K562 (cell line): ENCODE data around the gene FSIP2. TPM values are rescaled to one million over a fixed set of nuclear protein-coding genes. Genes with fewer than 3 reads are reported as not detected.

Experiments
- ATAC-seq: fragments of 200-7000 bp; cut with Tn5 transposase; 3 replicates; pipeline ENCODE4 v1.9.1; 2020; ENCODE audit warnings: moderate library complexity
- BruUV-seq: library from RNA; stranded (reverse); fragments of 400-500 nt; replicated peaks from 2 replicates; lab custom pipeline; 2021; lab: Mats Ljungman, UMichigan
- CTCF ChIA-PET: fragments of 300-600 bp; formaldehyde crosslinking; extraction: SDS; loops from one replicate; lab custom pipeline; 2021; ENCODE audit warnings: low intra/inter-chr PET ratio; lab: Yijun Ruan, JAX
- POLR2A ChIA-PET: fragments of 300-600, 350-650 bp; sonication (Branson Sonifier 250); formaldehyde crosslinking; extraction: SDS; loops from one replicate; lab custom pipeline; 2021; ENCODE audit warnings: antibody characterized with exemption, inconsistent platforms; lab: Yijun Ruan, JAX
- DNase-seq, 4 experiments: peaks; one replicate each; pipeline versions ENCODE4 v3.0.0 to v3.0.0-alpha.2; 2011 to 2018; ENCODE audit warnings: low spot score in 3 of 4, mixed read lengths in 3 of 4; ENCODE audit errors: extremely low read depth in 1 of 4
- FAIRE-seq: peaks from 2 replicates; lab custom pipeline; 2011; peaks lifted over from hg19 to GRCh38; lab: Jason Lieb, UNC
- H2AFZ ChIP-seq: 2 replicates; pipeline ENCODE4 v1.6.0; 2011; ENCODE audit warnings: low read depth, low read length, control low read depth, inconsistent platforms
- H3K27ac ChIP-seq: fragments of 200-600 bp; 3 replicates; pipeline ENCODE4 v1.8.0; 2011; ENCODE audit warnings: low read depth, mild to moderate bottlenecking, control low read depth, inconsistent platforms, low read length, moderate library complexity, mixed read lengths; ENCODE audit errors: extremely low read depth
- H3K27me3 ChIP-seq, 2 experiments: fragments of 300-600 bp in 1 of 2; 2 replicates in 1 of 2; 3 replicates in 1 of 2; pipeline versions ENCODE4 v1.6.0 to v1.8.0; 2011; ENCODE audit warnings: inconsistent platforms in 2 of 2, low read length in 2 of 2, mild to moderate bottlenecking in 1 of 2, mixed read lengths in 1 of 2, moderate library complexity in 1 of 2; ENCODE audit not compliant: control insufficient read depth in 2 of 2, insufficient read depth in 2 of 2
- H3K36me3 ChIP-seq: fragments of 300-600 bp; 3 replicates; pipeline ENCODE4 v1.8.0; 2011; ENCODE audit warnings: mild to moderate bottlenecking, low read length, inconsistent platforms; ENCODE audit not compliant: control insufficient read depth, insufficient read depth
- H3K4me1 ChIP-seq, 2 experiments: fragments of 200-600 bp in 1 of 2; replicated peaks in 1 of 2; 2 replicates in 1 of 2; 3 replicates in 1 of 2; pipeline versions ENCODE4 v1.5.1 to v1.8.0; 2011; ENCODE audit warnings: inconsistent platforms in 2 of 2, low read length in 2 of 2, mild to moderate bottlenecking in 1 of 2, mixed read lengths in 1 of 2, moderate library complexity in 1 of 2; ENCODE audit not compliant: control insufficient read depth in 2 of 2, insufficient read depth in 2 of 2
- H3K4me2 ChIP-seq: 2 replicates; pipeline ENCODE4 v1.6.1; 2011; ENCODE audit warnings: low read length, control low read depth, inconsistent platforms, mixed read lengths; ENCODE audit not compliant: insufficient read depth
- H3K4me3 ChIP-seq: fragments of 200-600 bp; sonication (generic), shearing (Covaris generic); 2 replicates; pipeline ENCODE4 v1.5.1; 2016; ENCODE audit warnings: control low read depth, inconsistent platforms
- H3K79me2 ChIP-seq: fragments of 200-600 bp; 3 replicates; pipeline ENCODE4 v1.8.0; 2011; ENCODE audit warnings: low read length, inconsistent platforms; ENCODE audit not compliant: control insufficient read depth, insufficient read depth
- H3K9ac ChIP-seq, 2 experiments: 2 replicates each; pipeline versions ENCODE4 v1.6.0 to v1.6.1; 2011; ENCODE audit warnings: low read depth in 2 of 2, low read length in 2 of 2, control low read depth in 1 of 2, inconsistent platforms in 1 of 2, mild to moderate bottlenecking in 1 of 2, mixed read lengths in 1 of 2; ENCODE audit not compliant: insufficient read depth in 1 of 2
- H3K9me1 ChIP-seq: one replicate; pipeline ENCODE4 v1.6.0; 2011; ENCODE audit warnings: inconsistent platforms, mild to moderate bottlenecking, low read length, moderate library complexity; ENCODE audit not compliant: control insufficient read depth, insufficient read depth
- H3K9me3 ChIP-seq: replicated peaks from 2 replicates; pipeline ENCODE4 v1.5.1; 2011; ENCODE audit warnings: low read depth, low read length, inconsistent platforms; ENCODE audit not compliant: control insufficient read depth, insufficient read depth
- H4K20me1 ChIP-seq: replicated peaks from 2 replicates; pipeline ENCODE4 v1.6.1; 2011; ENCODE audit warnings: low read length, inconsistent platforms, mixed read lengths; ENCODE audit not compliant: control insufficient read depth, insufficient read depth
- PHB ChIP-seq: fragments of 250-450 bp; sonication (Bioruptor Pico); IDR thresholded peaks from 2 replicates; pipeline ENCODE4 v1.5.0; 2021
- ZNF217 ChIP-seq: sonication (generic); formaldehyde crosslinking; IDR thresholded peaks from 2 replicates; pipeline ENCODE4 v1.8.0; 2022; ENCODE audit warnings: mild to moderate bottlenecking, missing genetic modification reagents
- ZNF3 ChIP-seq: fragments of 250-450 bp; sonication (Bioruptor Pico); IDR thresholded peaks from 2 replicates; pipeline ENCODE4 v1.5.0; 2021; ENCODE audit warnings: mild to moderate bottlenecking, moderate library complexity
- WGBS: fragments of 100-300 bp; shearing (Covaris generic); methylation state at CpG from one replicate; pipeline ENCODE4 v1.1.6; 2016; ENCODE audit warnings: low coverage, mixed read lengths; ENCODE audit not compliant: insufficient coverage; ENCODE audit errors: missing lambda C conversion rate; 5-methylcytosine and 5-hydroxymethylcytosine counted together
- in situ Hi-C: fragments of 300-500 bp; cut with MboI; formaldehyde crosslinking; loops from 4 replicates; pipeline ENCODE4 v1.15.0; 2018; ENCODE audit warnings: inconsistent platforms, mixed read lengths
- intact Hi-C: fragments of 100-400 bp; cut with micrococcal nuclease; formaldehyde crosslinking; loops from 2 replicates; pipeline ENCODE4 v1.14.2; 2022
- polyA plus RNA-seq, 8 experiments: library from polyadenylated mRNA; depleted of rRNA in 4 of 8; stranded (reverse) in 5 of 8; unstranded in 3 of 8; fragments of >200 nt; fragmentation: Nextera tagmentation in 2 of 8; fragmentation: Illumina TruSeq in 1 of 8; extraction: Ambion mirVana in 2 of 8; extraction: Trizol in 1 of 8; gene quantifications; 2 replicates each; pipeline versions ENCODE4 v1.2.1 to v1.2.3, GENCODE V29; 2011 to 2014; ENCODE audit warnings: inconsistent platforms in 1 of 8, missing spikeins in 1 of 8
- total RNA-seq, 7 experiments: library from RNA; depleted of rRNA in 6 of 7; stranded (reverse); fragments of >200 nt in 6 of 7; fragmentation: Illumina TruSeq in 2 of 7; extraction: Trizol in 2 of 7; gene quantifications; 2 replicates each; pipeline versions ENCODE4 v1.2.1 to v1.2.3, GENCODE V29; 2011 to 2021; ENCODE audit warnings: low replicate concordance in 1 of 7

Gene FSIP2
- total and polyA plus RNA-seq, 9 of the 15 experiments (the other 6 are each of a cell fraction or from before 2014, with no cell fraction given) = 0.01 to 0.04 TPM; not detected in 7

DNA sequence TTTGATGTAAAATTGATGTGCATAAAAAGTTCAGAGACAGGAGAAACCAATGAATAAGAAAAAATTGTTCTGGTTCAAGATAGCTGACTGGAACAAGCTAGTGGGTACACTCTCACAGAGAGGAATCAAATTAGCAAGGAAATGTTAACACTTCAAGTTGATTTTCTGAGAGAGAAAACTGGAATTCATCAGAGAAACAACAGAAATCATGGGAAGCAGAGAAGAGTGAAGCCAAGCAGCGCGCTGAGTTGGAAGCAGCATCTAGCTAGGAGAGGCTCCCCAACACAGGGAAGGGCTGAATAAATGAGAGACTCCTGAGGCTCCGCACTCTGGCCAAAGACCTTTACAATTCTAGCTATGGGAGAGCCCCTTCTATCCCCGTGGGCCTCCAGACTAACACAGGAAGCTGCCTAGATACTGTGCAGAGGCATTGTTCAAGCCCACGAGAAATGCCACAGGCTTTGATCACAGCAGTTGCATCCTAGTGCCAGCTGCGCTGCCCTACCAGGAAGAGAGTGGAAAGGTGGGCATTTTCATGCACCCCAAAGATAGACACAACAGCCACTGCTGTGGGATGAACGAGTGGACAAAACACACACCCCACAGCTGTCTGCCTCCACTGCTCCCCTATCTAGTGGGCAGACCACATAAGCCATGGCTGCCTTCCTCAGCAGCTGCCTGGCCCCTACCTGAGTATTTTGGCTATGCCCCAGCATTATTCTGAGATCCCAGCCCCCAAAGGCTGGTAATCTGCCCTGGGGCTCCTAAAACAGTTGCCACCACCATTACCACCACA lies 136.7 kb downstream of the FSIP2 start:
- 4% methylated on average over 7 of the region's 7 CpGs for WGBS
- no peak overlapping the region for H3K9ac ChIP-seq
- no peak for TF ChIP-seq ZNF217 (CRISPR knock-in tag)
- intact Hi-C loops = no loop called here
- H2AFZ ChIP-seq = no peak overlapping the region
- DNase-seq (no peak), ATAC-seq (no peak), FAIRE-seq (no peak)
- H3K79me2 ChIP-seq = no peaks in the 10 kb centered on the region
- H3K4me3 ChIP-seq = no peak overlapping the region
- no peaks in the 10 kb centered on the region for H4K20me1 ChIP-seq
- H3K4me1 ChIP-seq = no peaks in the 10 kb centered on the region
- no peak overlapping the region for H3K4me2 ChIP-seq
- POLR2A ChIA-PET = no interaction called here
- BruUV-seq = no TSS peak
- no peaks in the 10 kb centered on the region for H3K27me3 ChIP-seq
- H3K27ac ChIP-seq = no peak overlapping the region
- CTCF ChIA-PET = no interaction called here
- no peaks in the 10 kb centered on the region for H3K9me1 ChIP-seq
- in situ Hi-C loops = no loop called here
- H3K36me3 ChIP-seq = no peaks in the 10 kb centered on the region
- no peaks in the 10 kb centered on the region; the same call in 1 of the 2 replicates for H3K9me3 ChIP-seq

DNA sequence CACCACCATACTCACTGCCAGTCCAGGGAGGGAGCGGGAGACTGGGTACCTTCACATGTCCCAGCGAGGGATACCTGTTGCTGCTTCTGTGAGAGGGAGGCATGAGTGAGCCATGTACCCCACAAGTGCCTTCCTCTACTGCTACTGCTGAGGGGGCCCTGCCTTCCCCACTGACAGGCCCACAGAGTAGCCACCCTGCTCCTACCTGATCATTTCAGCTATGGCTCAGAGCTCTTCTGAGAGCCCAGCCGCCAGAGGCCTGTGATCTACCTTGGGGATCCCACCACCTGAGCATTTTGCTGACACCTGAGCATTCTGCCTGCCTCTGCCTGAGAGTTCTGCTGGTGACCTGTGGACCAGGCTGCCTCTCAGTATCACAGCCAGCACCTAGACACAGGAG lies 137.6 kb downstream of the FSIP2 start:
- no peak for ATAC-seq

More for the DNA sequence above, 137.6 kb downstream of the FSIP2 start:
- in situ Hi-C loops = no loop called here
- no peaks in the 10 kb centered on the region for H3K79me2 ChIP-seq
- no peaks in the 10 kb centered on the region for H3K27me3 ChIP-seq
- no peaks in the 10 kb centered on the region for H3K9me1 ChIP-seq
- H4K20me1 ChIP-seq = no peaks in the 10 kb centered on the region
- H2AFZ ChIP-seq = no peak overlapping the region
- ChIA-PET POLR2A (no interaction called here), CTCF (no interaction called here)
- H3K27ac ChIP-seq = no peak overlapping the region
- intact Hi-C loops = no loop called here
- no peak overlapping the region for H3K9ac ChIP-seq
- no peaks in the 10 kb centered on the region for H3K36me3 ChIP-seq
- WGBS = 3% methylated on average over 3 of the region's 3 CpGs
- no peaks in the 10 kb centered on the region; the same call in 1 of the 2 replicates for H3K9me3 ChIP-seq
- H3K4me1 ChIP-seq = no peaks in the 10 kb centered on the region
- BruUV-seq = no TSS peak
- H3K4me3 ChIP-seq = no peak overlapping the region
- TF ChIP-seq PHB (no peak), ZNF3 (CRISPR knock-in tag) (no peak)
- no peak for DNase-seq
- no peak for FAIRE-seq
- no peak overlapping the region for H3K4me2 ChIP-seq
